ENCODE results near the gene KLK3.
"Not testable (repeated sequence)": the region's sequence is repeated elsewhere in the genome, so short reads cannot be mapped to it uniquely, and the experiment has no call there.

KLK3 gene

GRCh38 chr19:50861496-50862286 is 7.0 kb downstream of the KLK3 start:
- DNase-seq (ENCODE audit: low spot score) = no peak

- DNase-seq (ENCODE audit: low spot score) = no peak
These were observed 14.8 kb downstream of the KLK3 start for GRCh38 chr19:50869479-50869878.

DNA sequence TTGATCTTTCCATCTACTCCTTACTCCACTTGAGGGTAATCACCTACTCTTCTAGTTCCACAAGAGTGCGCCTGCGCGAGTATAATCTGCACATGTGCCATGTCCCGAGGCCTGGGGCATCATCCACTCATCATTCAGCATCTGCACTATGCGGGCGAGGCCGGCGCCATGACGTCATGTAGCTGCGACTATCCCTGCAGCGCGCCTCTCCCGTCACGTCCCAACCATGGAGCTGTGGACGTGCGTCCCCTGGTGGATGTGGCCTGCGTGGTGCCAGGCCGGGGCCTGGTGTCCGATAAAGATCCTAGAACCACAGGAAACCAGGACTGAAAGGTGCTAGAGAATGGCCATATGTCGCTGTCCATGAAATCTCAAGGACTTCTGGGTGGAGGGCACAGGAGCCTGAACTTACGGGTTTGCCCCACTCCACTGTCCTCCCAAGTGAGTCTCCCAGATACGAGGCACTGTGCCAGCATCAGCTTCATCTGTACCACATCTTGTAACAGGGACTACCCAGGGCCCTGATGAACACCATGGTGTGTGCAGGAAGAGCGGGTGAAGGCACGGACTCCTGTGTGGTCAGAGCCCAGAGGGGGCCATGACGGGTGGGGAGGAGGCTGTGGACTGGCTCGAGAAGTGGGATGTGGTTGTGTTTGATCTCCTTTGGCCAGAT is 15.8 kb downstream of the KLK3 start:
- DNase-seq (ENCODE audit: low spot score) = peak; percentile 43

GRCh38 chr19:50873056-50873455 is 18.3 kb downstream of the KLK3 start, which contains the start of gene KLK2:
TSS of gene KLK2 (plus strand) at chr19:50873439. CDS start at chr19:50873474, 35 bp downstream.
- DNase-seq (ENCODE audit: low spot score) = no peak

DNA sequence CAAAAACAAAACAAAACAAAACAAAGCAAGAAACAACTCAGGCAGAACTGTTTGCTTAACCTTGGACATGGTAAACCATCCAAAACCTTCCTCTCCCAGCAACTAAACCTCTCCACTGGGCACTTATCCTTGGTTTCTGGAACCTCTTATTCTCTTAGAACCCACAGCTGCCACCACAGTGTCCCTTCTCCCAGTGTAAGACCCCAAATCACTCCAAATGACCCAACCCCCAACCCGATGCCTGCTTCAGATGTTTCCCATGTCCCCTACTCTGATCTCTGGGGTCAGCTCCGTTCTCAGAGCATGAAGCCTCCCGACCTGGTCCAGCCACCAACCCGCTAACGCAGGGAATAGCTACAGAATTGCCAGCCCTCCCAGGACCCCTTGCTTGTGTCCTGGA is 19.5 kb downstream of the KLK3 start:
- DNase-seq (ENCODE audit: low spot score) = no peak

- DNase-seq (ENCODE audit: low spot score) = no peak
These were observed 21.2 kb downstream of the KLK3 start for GRCh38 chr19:50875795-50876422.

DNA sequence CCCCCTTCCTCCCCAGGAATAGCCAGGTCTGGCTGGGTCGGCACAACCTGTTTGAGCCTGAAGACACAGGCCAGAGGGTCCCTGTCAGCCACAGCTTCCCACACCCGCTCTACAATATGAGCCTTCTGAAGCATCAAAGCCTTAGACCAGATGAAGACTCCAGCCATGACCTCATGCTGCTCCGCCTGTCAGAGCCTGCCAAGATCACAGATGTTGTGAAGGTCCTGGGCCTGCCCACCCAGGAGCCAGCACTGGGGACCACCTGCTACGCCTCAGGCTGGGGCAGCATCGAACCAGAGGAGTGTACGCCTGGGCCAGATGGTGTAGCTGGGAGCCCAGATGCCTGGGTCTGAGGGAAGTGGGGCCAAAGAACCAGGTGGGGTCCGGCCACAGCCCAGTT is 21.7 kb downstream of the KLK3 start:
- no peak for DNase-seq (ENCODE audit: low spot score)

DNA sequence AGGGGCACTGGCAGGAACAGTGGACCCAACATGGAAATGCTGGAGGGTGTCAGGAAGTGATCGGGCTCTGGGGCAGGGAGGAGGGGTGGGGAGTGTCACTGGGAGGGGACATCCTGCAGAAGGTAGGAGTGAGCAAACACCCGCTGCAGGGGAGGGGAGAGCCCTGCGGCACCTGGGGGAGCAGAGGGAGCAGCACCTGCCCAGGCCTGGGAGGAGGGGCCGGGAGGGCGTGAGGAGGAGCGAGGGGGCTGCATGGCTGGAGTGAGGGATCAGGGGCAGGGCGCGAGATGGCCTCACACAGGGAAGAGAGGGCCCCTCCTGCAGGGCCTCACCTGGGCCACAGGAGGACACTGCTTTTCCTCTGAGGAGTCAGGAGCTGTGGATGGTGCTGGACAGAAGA is 22.6 kb downstream of the KLK3 start:
- DNase-seq (ENCODE audit: low spot score) = no peak

DNA sequence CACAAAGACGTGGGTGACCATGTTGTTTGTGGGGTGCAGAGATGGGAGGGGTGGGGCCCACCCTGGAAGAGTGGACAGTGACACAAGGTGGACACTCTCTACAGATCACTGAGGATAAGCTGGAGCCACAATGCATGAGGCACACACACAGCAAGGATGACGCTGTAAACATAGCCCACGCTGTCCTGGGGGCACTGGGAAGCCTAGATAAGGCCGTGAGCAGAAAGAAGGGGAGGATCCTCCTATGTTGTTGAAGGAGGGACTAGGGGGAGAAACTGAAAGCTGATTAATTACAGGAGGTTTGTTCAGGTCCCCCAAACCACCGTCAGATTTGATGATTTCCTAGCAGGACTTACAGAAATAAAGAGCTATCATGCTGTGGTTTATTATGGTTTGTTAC is 24.1 kb downstream of the KLK3 start:
- no peak for DNase-seq (ENCODE audit: low spot score)

DNA sequence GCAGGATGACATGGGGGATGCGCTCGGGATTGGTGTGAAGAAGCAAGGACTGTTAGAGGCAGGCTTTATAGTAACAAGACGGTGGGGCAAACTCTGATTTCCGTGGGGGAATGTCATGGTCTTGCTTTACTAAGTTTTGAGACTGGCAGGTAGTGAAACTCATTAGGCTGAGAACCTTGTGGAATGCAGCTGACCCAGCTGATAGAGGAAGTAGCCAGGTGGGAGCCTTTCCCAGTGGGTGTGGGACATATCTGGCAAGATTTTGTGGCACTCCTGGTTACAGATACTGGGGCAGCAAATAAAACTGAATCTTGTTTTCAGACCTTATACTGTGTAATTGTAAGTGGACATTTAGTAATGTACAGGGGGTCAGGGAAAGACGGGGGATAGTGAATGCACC is 25.5 kb downstream of the KLK3 start:
- DNase-seq (ENCODE audit: low spot score) = no peak

- DNase-seq (ENCODE audit: low spot score) = peak; percentile 17
These were observed 27.5 kb downstream of the KLK3 start for GRCh38 chr19:50882188-50882587.

GRCh38 chr19:50889638-50890037 is 34.9 kb downstream of the KLK3 start:
- no peak for DNase-seq (ENCODE audit: low spot score)

DNA sequence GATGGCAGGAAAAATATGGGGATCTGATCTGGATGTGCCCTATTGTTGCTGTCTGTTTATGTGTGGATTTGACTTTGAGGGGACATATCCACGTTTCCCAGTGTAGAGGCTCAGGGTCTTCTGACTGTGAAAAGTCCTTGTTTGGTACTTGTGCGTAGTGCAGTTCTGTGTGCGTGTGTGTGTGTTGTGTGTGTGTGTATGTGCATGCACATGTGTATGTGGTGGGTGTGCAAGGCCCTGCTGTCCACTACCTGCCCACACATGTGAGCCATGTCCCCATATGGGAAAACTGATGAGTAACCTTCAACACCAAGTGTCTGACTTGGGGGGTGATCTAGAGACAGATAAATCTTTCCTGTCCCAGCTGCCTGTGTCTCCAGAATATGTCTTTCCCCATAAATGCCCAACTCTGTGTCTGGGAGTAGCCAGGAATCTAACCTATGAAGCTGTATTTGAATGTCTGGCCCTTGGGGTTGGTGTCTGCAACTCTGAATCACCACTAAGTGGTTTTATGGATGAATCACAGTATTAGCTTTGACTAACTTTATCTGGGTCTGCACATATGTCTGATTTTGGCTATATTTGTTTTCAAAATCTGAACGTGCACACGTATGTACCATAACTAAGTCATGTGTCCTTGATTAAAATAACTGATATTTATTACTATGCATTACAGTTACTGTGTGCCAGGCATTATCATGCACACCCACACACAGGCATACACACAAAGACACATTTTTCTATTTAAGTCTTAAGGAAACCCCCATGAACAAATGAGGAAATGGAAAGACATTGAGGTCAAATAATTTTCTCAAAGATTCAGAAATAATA is 35.9 kb downstream of the KLK3 start:
- DNase-seq (ENCODE audit: low spot score) = no peak

DNA sequence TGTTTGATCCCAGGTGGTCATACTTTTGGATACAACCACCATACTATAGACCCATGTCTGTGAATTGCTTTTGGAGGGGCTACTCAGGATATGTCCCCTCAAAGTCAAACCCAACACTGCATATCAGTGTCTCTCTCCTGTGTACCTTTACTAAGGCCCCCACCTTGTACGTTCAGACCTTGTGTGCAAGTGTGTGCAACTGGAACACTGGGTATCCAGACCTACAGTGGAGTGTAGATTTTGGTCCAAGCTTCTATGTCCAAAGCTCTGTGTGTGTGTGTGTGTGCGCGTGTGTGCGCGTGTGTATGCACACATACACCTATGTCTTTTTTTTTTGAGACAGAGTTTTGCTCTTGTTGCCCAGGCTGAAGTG is 36.5 kb downstream of the KLK3 start:
- DNase-seq (ENCODE audit: low spot score) = no peak

DNA sequence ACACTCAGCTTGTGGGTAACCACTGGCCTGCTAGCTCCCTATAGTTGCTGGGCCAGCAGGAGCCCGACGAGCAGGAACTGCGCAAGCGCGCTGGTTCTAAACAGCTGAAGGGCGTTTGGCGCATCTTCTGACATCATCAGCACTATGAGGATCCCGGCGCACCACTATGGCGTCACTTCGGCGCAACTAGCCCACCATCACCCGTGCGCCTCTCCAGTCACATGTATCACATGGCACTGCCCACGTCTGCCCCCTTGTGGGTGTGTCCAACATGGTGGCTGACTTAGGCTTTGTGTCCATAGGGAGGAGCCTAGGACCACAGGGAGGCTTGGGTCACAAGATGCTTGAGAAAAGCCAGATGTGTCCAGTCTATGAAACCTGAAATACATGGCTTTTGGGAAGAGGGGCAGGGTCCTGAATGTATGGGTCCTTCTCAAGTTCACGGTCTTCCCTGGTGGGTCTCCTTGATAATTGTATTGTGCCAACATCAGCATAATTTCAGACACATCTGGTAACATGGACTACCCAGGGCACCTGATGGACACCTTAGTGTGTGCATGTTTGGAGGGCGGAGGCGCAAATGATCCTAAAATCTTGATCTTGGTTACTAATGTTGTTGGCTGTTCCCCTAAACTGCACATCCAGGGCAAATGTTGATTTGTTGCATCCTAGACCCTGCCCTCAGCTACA is 38.5 kb downstream of the KLK3 start:
- DNase-seq (ENCODE audit: low spot score) = no peak

DNA sequence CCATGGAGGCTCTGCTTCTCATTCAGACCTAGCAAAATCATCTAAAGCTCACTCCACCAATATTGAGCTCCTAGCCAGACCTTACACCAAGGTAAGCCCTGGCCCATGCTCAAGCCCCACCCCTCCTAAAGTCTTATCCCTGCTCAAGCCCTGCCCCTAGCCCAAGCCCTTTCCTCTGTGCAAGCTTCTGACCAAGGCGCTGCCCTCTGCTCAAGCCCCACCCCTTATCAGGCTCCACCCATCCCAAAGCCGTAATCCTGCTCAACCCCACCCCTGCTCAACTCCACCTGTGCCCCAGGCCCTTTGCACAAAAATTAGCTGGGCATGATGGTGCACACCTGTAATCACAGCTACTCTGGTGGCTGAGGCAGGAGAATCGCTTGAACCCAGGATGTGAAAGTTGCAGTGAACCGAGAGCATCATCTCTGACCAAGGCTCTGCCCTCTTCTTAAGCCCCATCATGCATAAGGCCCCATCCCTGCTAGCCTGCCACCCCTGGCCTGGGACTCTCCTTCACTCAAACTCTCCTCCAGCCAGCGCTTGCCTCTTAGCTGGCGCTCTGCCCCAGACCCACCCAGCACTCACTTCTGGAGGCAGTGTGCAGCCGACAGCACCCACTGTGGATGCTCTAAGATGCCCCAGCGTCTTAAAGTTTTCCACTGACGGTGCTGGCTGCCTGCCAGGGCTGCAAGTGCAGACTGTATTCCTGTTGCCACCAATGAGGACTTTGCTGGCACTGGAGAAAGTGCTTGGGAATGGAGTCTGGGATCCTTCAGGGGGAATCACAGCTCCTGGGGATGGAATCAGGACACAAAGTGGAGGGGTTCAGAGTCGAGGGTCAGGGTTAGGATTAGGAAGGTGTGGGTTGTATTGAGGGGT is 40.0 kb downstream of the KLK3 start:
- DNase-seq (ENCODE audit: low spot score) = no peak

DNA sequence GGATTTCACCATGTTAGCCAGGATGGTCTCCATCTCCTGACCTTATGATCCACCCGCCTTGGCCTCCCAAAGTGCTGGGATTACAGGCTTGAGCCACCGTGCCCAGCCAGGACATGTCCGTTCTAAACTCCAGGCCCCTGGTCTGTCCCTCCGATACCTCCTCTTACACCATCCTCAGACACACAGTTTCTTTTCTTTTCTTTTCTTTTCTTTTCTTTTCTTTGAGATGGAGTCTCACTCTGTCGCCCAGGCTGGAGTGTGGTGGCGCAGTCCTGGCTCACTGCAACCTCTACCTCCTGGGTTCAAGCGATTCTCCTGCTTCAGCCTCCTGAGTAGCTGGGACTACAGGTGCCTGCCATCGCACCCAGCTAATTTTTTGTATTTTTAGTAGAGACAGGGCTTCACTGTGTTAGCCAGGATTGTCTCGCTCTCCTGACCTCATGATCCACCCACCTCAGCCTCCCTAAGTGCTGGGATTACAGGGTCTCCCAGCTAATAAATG is 41.4 kb downstream of the KLK3 start:
- DNase-seq (ENCODE audit: low spot score) = not testable (repeated sequence)

DNA sequence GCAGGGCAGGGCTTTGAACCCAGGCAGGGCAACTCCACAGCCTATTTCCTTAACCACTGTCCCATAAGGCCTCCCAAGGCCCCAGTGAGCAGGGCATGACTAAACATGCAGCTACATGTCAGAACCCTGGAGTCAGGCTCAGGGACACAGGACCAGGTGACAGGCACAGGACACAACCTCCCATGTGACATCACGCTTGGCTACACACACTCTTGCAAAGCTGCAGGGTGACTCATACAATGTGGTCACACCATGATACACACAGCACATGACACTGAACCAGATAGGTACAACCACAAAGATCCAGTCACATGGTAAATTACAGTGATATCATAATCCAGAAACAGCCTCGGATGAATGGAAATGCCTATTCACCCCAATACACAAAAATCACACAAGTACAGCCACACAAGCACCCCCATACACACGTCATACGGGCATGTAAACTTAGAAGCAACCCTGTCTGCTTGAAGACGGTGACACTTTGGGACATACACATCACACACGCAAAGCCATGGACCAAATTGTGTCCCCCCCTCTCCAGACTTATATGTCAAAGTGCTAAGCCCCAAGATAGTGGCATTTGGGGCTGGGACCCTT is 42.0 kb downstream of the KLK3 start:
- no peak for DNase-seq (ENCODE audit: low spot score)

GRCh38 chr19:50897191-50897607 is 42.5 kb downstream of the KLK3 start:
- DNase-seq (ENCODE audit: low spot score) = no peak

DNA sequence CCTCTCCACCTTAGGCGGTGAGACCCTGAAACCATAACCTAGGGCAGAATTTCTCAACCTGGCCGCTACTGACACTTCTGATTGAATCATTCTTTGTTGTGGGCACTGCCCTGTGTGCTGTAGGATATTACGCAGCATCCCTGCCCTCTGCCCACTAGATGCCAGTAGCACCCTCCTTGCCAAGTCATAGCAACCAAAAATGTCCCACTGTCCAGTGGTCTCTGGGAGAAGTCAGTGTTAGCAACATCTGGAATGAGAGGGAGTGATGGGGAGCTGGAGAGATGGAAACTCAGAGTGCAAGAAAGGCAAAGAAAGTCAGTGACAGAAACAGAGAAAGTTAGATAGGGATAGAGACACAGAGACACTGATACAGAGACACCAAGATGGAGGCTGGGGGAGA is 42.9 kb downstream of the KLK3 start:
- DNase-seq (ENCODE audit: low spot score) = no peak
